RPMI8226 (cell line): ENCODE data around the gene SLC34A1.
"Not testable (repeated sequence)": the region's sequence is repeated elsewhere in the genome, so short reads cannot be mapped to it uniquely, and the experiment has no call there.

Experiments
- DNase-seq: peaks from one replicate; pipeline ENCODE4 v3.0.0-alpha.2; 2015

Gene SLC34A1

GRCh38 chr5:177414481-177414880 lies 30.2 kb downstream of the SLC34A1 start:
- no peak for DNase-seq

- DNase-seq, result not testable (repeated sequence)
These were observed 32.8 kb downstream of the SLC34A1 start for GRCh38 chr5:177417081-177417480.

DNA sequence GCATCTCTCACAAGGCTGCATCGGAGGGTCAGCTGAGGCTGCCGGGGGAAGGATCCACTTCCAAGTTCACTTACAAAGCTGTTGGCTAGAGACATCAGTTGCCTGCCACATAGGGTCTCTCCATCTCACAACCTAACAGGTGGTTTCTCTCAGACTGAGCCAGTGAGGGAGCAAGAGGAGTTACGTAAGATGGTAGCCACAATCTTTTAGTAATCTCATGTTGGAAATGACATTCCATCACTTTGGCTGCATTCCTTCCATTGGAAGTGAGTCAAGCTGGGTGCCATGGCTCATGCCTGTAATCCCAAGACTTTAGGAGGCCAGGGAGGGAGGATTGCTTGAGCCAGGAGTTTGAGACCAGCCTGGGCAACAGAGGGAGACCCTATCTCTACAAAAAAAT lies 34.8 kb downstream of the SLC34A1 start:
- DNase-seq, result no peak

- DNase-seq, result not testable (repeated sequence)
These were observed 36.2 kb downstream of the SLC34A1 start for GRCh38 chr5:177420472-177420871.

DNA sequence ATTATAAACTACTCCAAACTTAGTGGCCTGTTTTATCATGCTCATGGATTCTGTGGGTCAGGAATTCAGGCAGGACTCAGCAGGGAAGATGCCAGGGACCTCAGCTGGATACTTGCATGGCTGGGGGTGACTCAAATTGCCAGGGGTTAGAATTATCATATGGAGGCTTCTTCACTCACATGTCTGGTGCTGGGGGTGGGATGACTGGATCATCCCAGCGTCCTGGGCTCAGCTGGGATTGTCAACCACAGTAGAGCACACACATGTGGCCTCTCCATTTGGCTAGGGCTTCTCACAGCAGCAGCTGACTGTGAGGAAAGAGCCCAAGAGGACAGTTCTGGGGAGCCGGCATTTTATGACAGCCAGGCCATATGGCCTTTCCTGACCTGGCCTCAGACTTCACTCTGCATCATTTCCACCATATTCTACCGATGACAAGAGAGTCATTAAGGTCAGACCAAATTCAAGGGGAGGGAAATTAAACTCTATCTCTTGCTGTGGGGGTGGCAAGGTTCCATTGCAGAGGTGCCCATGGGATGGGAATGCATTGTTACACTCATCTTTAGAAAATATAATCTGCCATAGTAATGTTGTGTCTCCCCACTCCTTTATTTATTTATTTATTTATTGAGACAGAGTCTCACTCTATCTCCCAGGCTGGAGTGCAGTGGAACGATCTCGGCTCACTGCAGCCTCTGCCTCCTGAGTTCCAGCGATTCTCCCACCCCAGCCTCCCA lies 37.0 kb downstream of the SLC34A1 start:
- no peak for DNase-seq

- DNase-seq, result no peak
These were observed 39.4 kb downstream of the SLC34A1 start for GRCh38 chr5:177423671-177424070.

DNA sequence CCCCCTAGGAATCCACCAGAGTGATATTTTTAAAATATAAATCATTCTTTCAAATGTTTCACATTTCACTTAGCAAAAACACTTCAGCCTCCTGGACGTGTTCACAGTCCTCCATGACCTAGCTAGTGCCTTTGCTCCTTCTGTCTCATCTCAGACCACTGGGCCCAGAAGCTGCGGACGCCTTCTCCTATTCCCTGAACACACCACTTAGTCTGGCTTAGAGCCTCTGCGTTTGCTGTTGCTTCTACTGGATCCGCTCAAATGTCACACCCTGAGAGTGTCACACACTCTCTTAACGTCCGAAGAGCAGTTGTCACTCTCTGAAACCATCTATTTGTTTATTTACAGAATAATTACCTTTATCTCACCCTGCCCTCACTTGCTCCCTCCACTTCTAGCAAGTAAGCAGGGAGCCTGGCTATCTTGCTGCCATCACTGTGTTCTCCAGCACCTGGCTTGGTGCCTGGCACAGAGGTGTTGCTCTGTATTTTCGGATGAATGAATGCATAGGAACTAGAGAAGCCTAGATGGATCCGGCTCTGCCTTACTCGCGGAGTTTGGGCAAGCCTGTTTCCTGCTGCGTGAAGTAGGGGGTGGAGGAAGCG lies 41.1 kb downstream of the SLC34A1 start:
- no peak for DNase-seq

- DNase-seq, result peak; percentile 100
These were observed 41.7 kb downstream of the SLC34A1 start for GRCh38 chr5:177425801-177426565.

- peak; percentile 72 for DNase-seq
These were observed 42.5 kb downstream of the SLC34A1 start, which contains the start of gene GRK6 for GRCh38 chr5:177426566-177427210. GRK6 (plus strand) TSS chr5:177426676; CDS start chr5:177426846, 170 bp downstream.

- DNase-seq, result peak; percentile 32
These were observed 43.1 kb downstream of the SLC34A1 start for GRCh38 chr5:177427211-177427822.

- peak; percentile 36 for DNase-seq
These were observed 43.8 kb downstream of the SLC34A1 start for GRCh38 chr5:177427919-177428573.

- no peak for DNase-seq
These were observed 44.5 kb downstream of the SLC34A1 start for GRCh38 chr5:177428574-177429217.

DNA sequence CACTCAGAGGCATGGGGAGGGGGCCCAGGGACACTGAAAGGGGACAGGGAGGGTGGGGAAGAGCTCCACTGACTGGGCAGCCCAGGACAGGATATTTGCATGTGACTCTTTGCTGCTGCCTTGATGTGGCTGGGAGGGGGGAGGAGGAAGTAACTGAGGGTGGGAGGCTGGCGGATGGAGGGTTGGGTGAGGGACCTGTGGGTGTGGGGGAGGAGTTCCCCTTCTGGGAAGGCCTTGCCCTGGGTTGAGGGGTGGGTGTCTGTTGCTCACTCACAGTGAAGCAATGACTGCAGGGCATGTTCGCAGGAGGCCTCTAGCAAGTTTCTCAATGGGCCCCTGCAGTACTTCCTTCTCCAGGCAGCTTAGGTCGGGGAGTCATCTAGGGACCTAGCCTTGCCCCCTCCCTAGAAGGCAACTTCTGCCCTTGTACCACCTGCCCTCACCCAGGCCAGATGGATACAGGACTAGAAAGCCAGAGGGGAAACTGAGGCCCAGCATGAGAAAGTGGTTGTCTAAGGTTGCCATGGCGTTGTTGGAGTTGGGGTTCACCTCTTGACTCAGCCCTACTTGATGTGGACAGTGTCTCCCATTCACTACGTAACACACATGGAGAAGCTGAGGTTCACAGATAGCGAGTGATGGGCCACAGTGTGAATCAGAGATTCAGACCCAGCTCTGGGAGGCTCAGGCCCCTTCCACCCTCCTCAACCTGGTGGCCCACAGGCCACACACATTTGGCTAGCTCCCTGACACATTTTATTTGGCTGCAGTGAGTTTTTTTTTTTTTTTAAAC lies 45.2 kb downstream of the SLC34A1 start:
- peak; percentile 57 for DNase-seq

DNA sequence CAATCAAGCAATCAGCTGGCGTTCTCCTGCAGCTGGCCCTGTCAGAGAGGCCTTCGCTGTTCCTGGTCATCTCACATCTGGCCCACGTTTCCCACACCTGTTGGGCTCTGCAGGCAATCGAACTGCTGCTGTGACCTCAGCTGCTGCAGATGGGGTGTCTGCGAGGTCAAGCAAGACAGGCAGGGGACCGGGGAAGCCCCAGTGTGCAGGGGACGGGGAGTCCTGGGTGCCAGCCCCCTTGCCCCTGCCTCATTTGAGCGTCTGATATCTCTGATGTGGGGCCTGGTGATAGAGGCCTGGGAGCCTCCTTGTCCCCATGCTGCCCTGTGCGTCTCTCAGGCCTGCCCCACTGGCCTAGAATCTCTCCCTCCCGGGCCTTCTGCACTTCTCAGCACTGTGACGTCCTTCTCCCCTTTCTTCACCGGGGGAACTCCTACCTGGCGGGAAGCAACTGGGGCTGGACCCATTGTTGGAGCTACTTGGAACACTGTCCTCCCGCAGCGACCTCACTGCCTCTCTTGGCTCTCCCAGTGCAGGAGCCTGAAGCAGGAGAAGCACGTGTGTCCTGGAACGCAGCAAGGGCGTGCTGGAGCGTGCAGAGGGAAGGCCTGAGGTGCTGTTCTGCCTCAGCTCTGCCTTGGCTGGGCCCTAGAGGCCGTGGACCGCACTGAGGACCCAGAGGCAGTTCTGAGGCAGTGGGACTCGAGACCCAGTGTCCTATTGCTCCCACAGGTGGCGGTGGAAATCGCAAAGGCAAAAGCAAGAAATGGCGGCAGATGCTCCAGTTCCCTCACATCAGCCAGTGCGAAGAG lies 46.1 kb downstream of the SLC34A1 start:
- peak; percentile 87 for DNase-seq

DNA sequence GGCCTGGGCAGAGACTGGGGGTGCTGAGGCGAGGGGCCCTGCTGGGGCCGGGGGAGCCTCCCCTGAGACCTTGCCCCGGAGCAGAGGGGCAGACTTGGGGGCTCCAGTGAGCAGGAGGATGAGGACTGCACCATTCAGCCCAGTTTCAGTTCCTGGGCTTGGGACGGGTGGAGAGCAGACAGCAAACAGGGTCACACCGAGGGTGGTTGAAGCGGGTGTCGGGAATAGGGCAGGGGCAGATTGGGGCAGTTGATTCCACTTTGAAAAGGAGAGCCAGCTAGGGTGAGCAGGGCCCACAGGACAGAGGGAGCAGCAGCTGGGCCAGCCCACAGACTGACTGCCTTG lies 46.7 kb downstream of the SLC34A1 start:
- DNase-seq, result peak; percentile 37

- DNase-seq, result peak; percentile 92
These were observed 47.3 kb downstream of the SLC34A1 start for GRCh38 chr5:177431317-177432142.

- DNase-seq, result no peak
These were observed 48.1 kb downstream of the SLC34A1 start for GRCh38 chr5:177432143-177432838.
